PC-3 (cell line): ENCODE data around the gene DMKN. TPM values are rescaled to one million over a fixed set of nuclear protein-coding genes. Genes with fewer than 3 reads are reported as not detected.

ENCODE experiments used
- ATAC-seq: fragments of 200-7000 bp; cut with Tn5 transposase; 2 replicates; pipeline ENCODE4 v1.9.1; 2020; ENCODE audit warnings: mild to moderate bottlenecking, moderate library complexity
- BruUV-seq: library from RNA; stranded (reverse); fragments of 400-500 nt; replicated peaks from 2 replicates; lab custom pipeline; 2021; lab: Mats Ljungman, UMichigan
- CTCF ChIA-PET: fragments of 300-600 bp; sonication (Branson Sonifier 250); formaldehyde crosslinking; loops from one replicate; lab custom pipeline; 2022; ENCODE audit warnings: antibody characterized with exemption; lab: Charles Lee
- POLR2A ChIA-PET: fragments of 300-600 bp; sonication (Branson Sonifier 250); formaldehyde crosslinking; loops from one replicate; lab custom pipeline; 2022; ENCODE audit warnings: antibody characterized with exemption; ENCODE audit not compliant: unreplicated experiment; lab: Charles Lee
- DNase-seq: peaks from one replicate; pipeline ENCODE4 v3.0.0-alpha.2; 2015
- H2AFZ ChIP-seq: fragments of 300-600 bp; sonication (generic); 2 replicates; pipeline ENCODE4 v1.6.0; 2016; ENCODE audit warnings: antibody characterized with exemption, low read length
- H3F3A ChIP-seq: fragments of 300-600 bp; sonication (generic); one replicate; pipeline ENCODE4 v1.6.0; 2017; ENCODE audit warnings: antibody characterized with exemption, low read length, control low read depth, mild to moderate bottlenecking; ENCODE audit not compliant: unreplicated experiment
- H3K27ac ChIP-seq: fragments of 300-600 bp; sonication (generic); 2 replicates; pipeline ENCODE4 v1.5.1; 2016; ENCODE audit warnings: mild to moderate bottlenecking, low read length
- H3K27me3 ChIP-seq: fragments of 300-600 bp; sonication (generic); 2 replicates; pipeline ENCODE4 v1.6.1; 2016; ENCODE audit warnings: low read length, mixed read lengths
- H3K36me3 ChIP-seq: fragments of 300-600 bp; sonication (generic); 2 replicates; pipeline ENCODE4 v1.6.1; 2016; ENCODE audit warnings: low read depth, mixed run types, low read length, mixed read lengths
- H3K4me1 ChIP-seq: fragments of 300-600 bp; sonication (generic); 2 replicates; pipeline ENCODE4 v1.5.1; 2016; ENCODE audit warnings: low read length; ENCODE audit not compliant: insufficient read depth
- H3K4me2 ChIP-seq: fragments of 300-600 bp; sonication (generic); 2 replicates; pipeline ENCODE4 v1.6.0; 2016; ENCODE audit warnings: low read length
- H3K4me3 ChIP-seq: fragments of 300-600 bp; sonication (generic); 2 replicates; pipeline ENCODE4 v1.5.1; 2016; ENCODE audit warnings: mild to moderate bottlenecking, low read length, mixed read lengths
- H3K79me2 ChIP-seq: fragments of 300-600 bp; sonication (generic); 2 replicates; pipeline ENCODE4 v1.6.1; 2017; ENCODE audit warnings: low read length, mixed read lengths
- H3K9ac ChIP-seq: fragments of 300-600 bp; sonication (generic); 2 replicates; pipeline ENCODE4 v1.6.0; 2016; ENCODE audit warnings: mild to moderate bottlenecking, low read length
- H3K9me2 ChIP-seq: fragments of 300-600 bp; sonication (generic); replicated peaks from 2 replicates; pipeline ENCODE4 v1.6.1; 2016; ENCODE audit warnings: mixed run types, low read length, mixed read lengths
- H3K9me3 ChIP-seq: fragments of 300-600 bp; sonication (generic); 2 replicates; pipeline ENCODE4 v1.6.1; 2016; ENCODE audit warnings: low read length, mixed read lengths
- H4K20me1 ChIP-seq: fragments of 300-600 bp; sonication (generic); 2 replicates; pipeline ENCODE4 v1.6.1; 2016; ENCODE audit warnings: low read length, mixed read lengths
- CTCF ChIP-seq: fragments of 300-600 bp; sonication (generic); conservative IDR thresholded peaks from 2 replicates; pipeline ENCODE4 v1.5.1; 2017; ENCODE audit warnings: antibody characterized with exemption, low read depth, mild to moderate bottlenecking, low read length
- EZH2 ChIP-seq: fragments of 300-600 bp; sonication (generic); IDR thresholded peaks from one replicate; pipeline ENCODE4 v1.6.1; 2017; ENCODE audit warnings: antibody characterized with exemption, mild to moderate bottlenecking, low read length; ENCODE audit not compliant: unreplicated experiment
- EZH2phosphoT487 ChIP-seq: fragments of 300-600 bp; sonication (generic); IDR thresholded peaks from 2 replicates; pipeline ENCODE4 v1.6.1; 2018; ENCODE audit warnings: mild to moderate bottlenecking, antibody characterized with exemption, low read length, borderline replicate concordance
- intact Hi-C: fragments of 100-400 bp; cut with micrococcal nuclease; formaldehyde crosslinking; loops from 2 replicates; pipeline ENCODE4 v1.9.0; 2023
- total RNA-seq: library from RNA; depleted of rRNA; stranded (reverse); fragments of >200 nt; gene quantifications from 2 replicates; pipeline ENCODE4 v1.2.3, GENCODE V29; 2014

The DMKN gene
- total RNA-seq, 1 experiment from 2014 or later, result 128 TPM

GRCh38 chr19:35558400-35559280, 45.2 kb upstream of the DMKN start:
- Histone ChIP-seq H3F3A (no peaks in the 10 kb centered on the region), H3K9me3 (no peaks in the 10 kb centered on the region), H2AFZ (no peak overlapping the region), H3K9ac (no peak overlapping the region), H3K27ac (no peak overlapping the region), H4K20me1 (no peaks in the 10 kb centered on the region), H3K4me1 (peaks cover 5% of the 10 kb centered on the region; the same call in 1 of the 2 replicates), H3K27me3 (no peaks in the 10 kb centered on the region), H3K9me2 (no peaks in the 10 kb centered on the region), H3K79me2 (no peaks in the 10 kb centered on the region), H3K36me3 (no peaks in the 10 kb centered on the region), H3K4me3 (no peak overlapping the region), H3K4me2 (no peak overlapping the region)
- ATAC-seq (no peak), DNase-seq (no peak)
- ChIA-PET CTCF (no interaction called here), POLR2A (no interaction called here)
- TF ChIP-seq CTCF (no peak), EZH2 (no peak)
- intact Hi-C loops, result no loop called here
- BruUV-seq, result no TSS peak

- H3K9me3 ChIP-seq, result no peaks in the 10 kb centered on the region
- no peak for TF ChIP-seq EZH2
- no peak for TF ChIP-seq EZH2phosphoT487
- no peak for TF ChIP-seq CTCF
- no peak overlapping the region for H3K27ac ChIP-seq
- no peaks in the 10 kb centered on the region for H3K27me3 ChIP-seq
- no peak overlapping the region for H2AFZ ChIP-seq
- intact Hi-C loops, result no loop called here
- H3K36me3 ChIP-seq, result no peaks in the 10 kb centered on the region
- no TSS peak for BruUV-seq
- DNase-seq, result no peak
- H3K4me1 ChIP-seq, result peaks cover 5% of the 10 kb centered on the region; the same call in 1 of the 2 replicates
- ChIA-PET CTCF (no interaction called here), POLR2A (no interaction called here)
- no peaks in the 10 kb centered on the region for H3K79me2 ChIP-seq
- no peak overlapping the region for H3K4me3 ChIP-seq
- no peak overlapping the region for H3K9ac ChIP-seq
- no peaks in the 10 kb centered on the region for H3F3A ChIP-seq
- H3K9me2 ChIP-seq, result no peaks in the 10 kb centered on the region
- H3K4me2 ChIP-seq, result no peak overlapping the region
- ATAC-seq, result no peak
- H4K20me1 ChIP-seq, result no peaks in the 10 kb centered on the region
Observed at GRCh38 chr19:35557539-35558399, 44.3 kb upstream of the DMKN start.
